ENCODE data around the gene ALS2CL. TPM values are rescaled to one million over a fixed set of nuclear protein-coding genes. Genes with fewer than 3 reads are reported as not detected.

ALS2CL gene
- total and polyA plus RNA-seq, 2 experiments from 2014 or later, result 3.4 to 11.8 TPM

DNA sequence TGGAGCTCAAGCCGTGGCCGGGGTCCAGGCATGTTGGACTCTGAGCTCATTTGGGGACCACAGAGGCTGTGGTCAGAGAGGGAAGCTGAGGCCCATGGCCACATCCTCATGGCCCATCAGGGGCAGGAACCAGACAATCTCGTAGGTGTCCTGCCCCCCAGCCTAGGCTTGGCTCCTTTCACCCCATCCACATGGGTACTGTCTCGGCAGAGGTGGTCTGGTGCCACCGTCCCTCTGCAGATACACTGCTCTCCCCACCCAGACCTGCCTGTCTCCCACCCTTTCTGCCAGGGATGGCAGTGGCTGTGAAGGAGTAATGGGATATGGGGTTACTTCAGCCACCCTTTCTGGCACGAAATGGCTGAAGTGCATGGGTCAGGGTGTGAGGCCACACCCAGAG, 16.2 kb upstream of the ALS2CL start:
- peaks cover 10% of the 10 kb centered on the region; the same call in 2 of the 3 replicates for H3K4me1 Mint-ChIP-seq
- H3K9me3 Mint-ChIP-seq, result no peaks in the 10 kb centered on the region
- H2AFZ ChIP-seq, result no peak overlapping the region
- no peaks in the 10 kb centered on the region for H3K79me2 ChIP-seq (replicated peaks; ENCODE audit: insufficient read depth)
- H3K36me3 Mint-ChIP-seq (ENCODE audit: low read depth), result no peaks in the 10 kb centered on the region
- H3K36me3 ChIP-seq (ENCODE audit: insufficient read depth), result no peaks in the 10 kb centered on the region
- ATAC-seq (no peak), DNase-seq (ENCODE audit: low spot score) (no peak)
- no peaks in the 10 kb centered on the region for H3K27me3 ChIP-seq (ENCODE audit: insufficient read depth)
- no peaks in the 10 kb centered on the region; the same call in 1 of the 2 replicates for H3K4me1 ChIP-seq (ENCODE audit: insufficient read depth)
- no peak overlapping the region for H3K27ac ChIP-seq (ENCODE audit: low read depth)
- no peaks in the 10 kb centered on the region for H3F3A ChIP-seq (replicated peaks; ENCODE audit: low read depth)
- no peak for TF ChIP-seq ZNF114 (CRISPR knock-in tag; IDR thresholded peaks at IDR 0.05)
- no peak for TF ChIP-seq EZH2 (IDR thresholded peaks at IDR 0.05; ENCODE audit: low read depth, unreplicated experiment)
- no peak for TF ChIP-seq STAT1 (IDR thresholded peaks at IDR 0.05; ENCODE audit: unreplicated experiment)
- no peak for TF ChIP-seq JUNB (IDR thresholded peaks at IDR 0.05; ENCODE audit: unreplicated experiment)
- TF ChIP-seq, protein P1, sequence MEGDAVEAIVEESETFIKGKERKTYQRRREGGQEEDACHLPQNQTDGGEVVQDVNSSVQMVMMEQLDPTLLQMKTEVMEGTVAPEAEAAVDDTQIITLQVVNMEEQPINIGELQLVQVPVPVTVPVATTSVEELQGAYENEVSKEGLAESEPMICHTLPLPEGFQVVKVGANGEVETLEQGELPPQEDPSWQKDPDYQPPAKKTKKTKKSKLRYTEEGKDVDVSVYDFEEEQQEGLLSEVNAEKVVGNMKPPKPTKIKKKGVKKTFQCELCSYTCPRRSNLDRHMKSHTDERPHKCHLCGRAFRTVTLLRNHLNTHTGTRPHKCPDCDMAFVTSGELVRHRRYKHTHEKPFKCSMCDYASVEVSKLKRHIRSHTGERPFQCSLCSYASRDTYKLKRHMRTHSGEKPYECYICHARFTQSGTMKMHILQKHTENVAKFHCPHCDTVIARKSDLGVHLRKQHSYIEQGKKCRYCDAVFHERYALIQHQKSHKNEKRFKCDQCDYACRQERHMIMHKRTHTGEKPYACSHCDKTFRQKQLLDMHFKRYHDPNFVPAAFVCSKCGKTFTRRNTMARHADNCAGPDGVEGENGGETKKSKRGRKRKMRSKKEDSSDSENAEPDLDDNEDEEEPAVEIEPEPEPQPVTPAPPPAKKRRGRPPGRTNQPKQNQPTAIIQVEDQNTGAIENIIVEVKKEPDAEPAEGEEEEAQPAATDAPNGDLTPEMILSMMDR (conservative IDR thresholded peaks at IDR 0.05; ENCODE audit: low read depth in 2 of 2), result no peak
- no peak for TF ChIP-seq CREB1 (CRISPR knock-in tag; IDR thresholded peaks at IDR 0.05; ENCODE audit: low read depth)
- TF ChIP-seq EZH2phosphoT487 (IDR thresholded peaks at IDR 0.05; ENCODE audit: unreplicated experiment), result no peak
- no peak for TF ChIP-seq ZNF331 (CRISPR knock-in tag; IDR thresholded peaks at IDR 0.05; ENCODE audit: low read depth)
- no peak for TF ChIP-seq NANOG (IDR thresholded peaks at IDR 0.05; ENCODE audit: borderline replicate concordance)
- no peak overlapping the region for H3K4me3 ChIP-seq
- peaks cover 8% of the 10 kb centered on the region for H3K27me3 Mint-ChIP-seq (ENCODE audit: insufficient read depth, low read depth, poor library complexity)
- no peaks in the 10 kb centered on the region for H4K20me1 ChIP-seq (replicated peaks; ENCODE audit: insufficient read depth)
- H3K4me3 Mint-ChIP-seq, result no peak overlapping the region
- no peak overlapping the region for H3K27ac Mint-ChIP-seq
- no peak overlapping the region for H3K4me2 ChIP-seq
- H3K9me2 ChIP-seq (ENCODE audit: insufficient read depth), result no peaks in the 10 kb centered on the region

DNA sequence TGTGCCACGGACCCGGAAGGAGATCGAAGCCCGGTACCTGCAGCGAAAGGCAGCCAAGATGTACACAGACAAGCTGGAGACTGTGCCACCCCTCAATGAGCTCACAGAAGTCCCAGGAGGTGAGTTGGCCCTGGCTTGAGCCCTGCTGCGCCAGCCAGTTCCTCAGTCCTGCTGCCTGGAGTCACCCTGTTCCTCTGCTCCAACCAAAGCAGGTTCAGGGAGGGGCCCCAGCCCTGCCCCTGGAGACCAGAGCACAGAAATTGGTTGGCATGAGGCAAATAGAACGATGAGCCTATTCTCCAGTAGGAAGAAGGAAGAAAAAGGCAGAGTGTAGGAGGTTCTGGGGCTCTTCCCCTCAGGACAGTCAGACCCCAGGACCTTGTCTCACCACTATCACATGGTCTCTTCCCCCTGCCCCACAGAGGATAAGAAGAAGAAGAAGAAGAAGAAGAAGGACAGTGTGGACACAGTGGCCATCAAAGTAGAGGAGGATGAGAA, 15.7 kb upstream of the ALS2CL start:
- Histone ChIP-seq H3K79me2 (replicated peaks; ENCODE audit: insufficient read depth) (no peaks in the 10 kb centered on the region), H3F3A (replicated peaks; ENCODE audit: low read depth) (no peaks in the 10 kb centered on the region), H4K20me1 (replicated peaks; ENCODE audit: insufficient read depth) (no peaks in the 10 kb centered on the region), H3K9me2 (ENCODE audit: insufficient read depth) (no peaks in the 10 kb centered on the region), H3K27ac (ENCODE audit: low read depth) (no peak overlapping the region), H3K4me1 (ENCODE audit: insufficient read depth) (no peaks in the 10 kb centered on the region; the same call in 1 of the 2 replicates), H3K36me3 (ENCODE audit: insufficient read depth) (no peaks in the 10 kb centered on the region), H3K27me3 (ENCODE audit: insufficient read depth) (no peaks in the 10 kb centered on the region), H3K4me3 (no peak overlapping the region), H2AFZ (no peak overlapping the region), H3K4me2 (no peak overlapping the region)
- Mint-ChIP-seq H3K9me3 (no peaks in the 10 kb centered on the region), H3K36me3 (ENCODE audit: low read depth) (no peaks in the 10 kb centered on the region), H3K27ac (no peak overlapping the region), H3K4me3 (no peak overlapping the region), H3K4me1 (peaks cover 10% of the 10 kb centered on the region; the same call in 2 of the 3 replicates), H3K27me3 (ENCODE audit: insufficient read depth, low read depth, poor library complexity) (peaks cover 7% of the 10 kb centered on the region)
- no peak for DNase-seq (ENCODE audit: low spot score)
- no peak for ATAC-seq
- TF ChIP-seq EZH2 (IDR thresholded peaks at IDR 0.05; ENCODE audit: low read depth, unreplicated experiment) (no peak), JUNB (IDR thresholded peaks at IDR 0.05; ENCODE audit: unreplicated experiment) (no peak), ZNF114 (CRISPR knock-in tag; IDR thresholded peaks at IDR 0.05) (no peak), STAT1 (IDR thresholded peaks at IDR 0.05; ENCODE audit: unreplicated experiment) (no peak), CREB1 (CRISPR knock-in tag; IDR thresholded peaks at IDR 0.05; ENCODE audit: low read depth) (no peak)
- TF ChIP-seq, protein P2, sequence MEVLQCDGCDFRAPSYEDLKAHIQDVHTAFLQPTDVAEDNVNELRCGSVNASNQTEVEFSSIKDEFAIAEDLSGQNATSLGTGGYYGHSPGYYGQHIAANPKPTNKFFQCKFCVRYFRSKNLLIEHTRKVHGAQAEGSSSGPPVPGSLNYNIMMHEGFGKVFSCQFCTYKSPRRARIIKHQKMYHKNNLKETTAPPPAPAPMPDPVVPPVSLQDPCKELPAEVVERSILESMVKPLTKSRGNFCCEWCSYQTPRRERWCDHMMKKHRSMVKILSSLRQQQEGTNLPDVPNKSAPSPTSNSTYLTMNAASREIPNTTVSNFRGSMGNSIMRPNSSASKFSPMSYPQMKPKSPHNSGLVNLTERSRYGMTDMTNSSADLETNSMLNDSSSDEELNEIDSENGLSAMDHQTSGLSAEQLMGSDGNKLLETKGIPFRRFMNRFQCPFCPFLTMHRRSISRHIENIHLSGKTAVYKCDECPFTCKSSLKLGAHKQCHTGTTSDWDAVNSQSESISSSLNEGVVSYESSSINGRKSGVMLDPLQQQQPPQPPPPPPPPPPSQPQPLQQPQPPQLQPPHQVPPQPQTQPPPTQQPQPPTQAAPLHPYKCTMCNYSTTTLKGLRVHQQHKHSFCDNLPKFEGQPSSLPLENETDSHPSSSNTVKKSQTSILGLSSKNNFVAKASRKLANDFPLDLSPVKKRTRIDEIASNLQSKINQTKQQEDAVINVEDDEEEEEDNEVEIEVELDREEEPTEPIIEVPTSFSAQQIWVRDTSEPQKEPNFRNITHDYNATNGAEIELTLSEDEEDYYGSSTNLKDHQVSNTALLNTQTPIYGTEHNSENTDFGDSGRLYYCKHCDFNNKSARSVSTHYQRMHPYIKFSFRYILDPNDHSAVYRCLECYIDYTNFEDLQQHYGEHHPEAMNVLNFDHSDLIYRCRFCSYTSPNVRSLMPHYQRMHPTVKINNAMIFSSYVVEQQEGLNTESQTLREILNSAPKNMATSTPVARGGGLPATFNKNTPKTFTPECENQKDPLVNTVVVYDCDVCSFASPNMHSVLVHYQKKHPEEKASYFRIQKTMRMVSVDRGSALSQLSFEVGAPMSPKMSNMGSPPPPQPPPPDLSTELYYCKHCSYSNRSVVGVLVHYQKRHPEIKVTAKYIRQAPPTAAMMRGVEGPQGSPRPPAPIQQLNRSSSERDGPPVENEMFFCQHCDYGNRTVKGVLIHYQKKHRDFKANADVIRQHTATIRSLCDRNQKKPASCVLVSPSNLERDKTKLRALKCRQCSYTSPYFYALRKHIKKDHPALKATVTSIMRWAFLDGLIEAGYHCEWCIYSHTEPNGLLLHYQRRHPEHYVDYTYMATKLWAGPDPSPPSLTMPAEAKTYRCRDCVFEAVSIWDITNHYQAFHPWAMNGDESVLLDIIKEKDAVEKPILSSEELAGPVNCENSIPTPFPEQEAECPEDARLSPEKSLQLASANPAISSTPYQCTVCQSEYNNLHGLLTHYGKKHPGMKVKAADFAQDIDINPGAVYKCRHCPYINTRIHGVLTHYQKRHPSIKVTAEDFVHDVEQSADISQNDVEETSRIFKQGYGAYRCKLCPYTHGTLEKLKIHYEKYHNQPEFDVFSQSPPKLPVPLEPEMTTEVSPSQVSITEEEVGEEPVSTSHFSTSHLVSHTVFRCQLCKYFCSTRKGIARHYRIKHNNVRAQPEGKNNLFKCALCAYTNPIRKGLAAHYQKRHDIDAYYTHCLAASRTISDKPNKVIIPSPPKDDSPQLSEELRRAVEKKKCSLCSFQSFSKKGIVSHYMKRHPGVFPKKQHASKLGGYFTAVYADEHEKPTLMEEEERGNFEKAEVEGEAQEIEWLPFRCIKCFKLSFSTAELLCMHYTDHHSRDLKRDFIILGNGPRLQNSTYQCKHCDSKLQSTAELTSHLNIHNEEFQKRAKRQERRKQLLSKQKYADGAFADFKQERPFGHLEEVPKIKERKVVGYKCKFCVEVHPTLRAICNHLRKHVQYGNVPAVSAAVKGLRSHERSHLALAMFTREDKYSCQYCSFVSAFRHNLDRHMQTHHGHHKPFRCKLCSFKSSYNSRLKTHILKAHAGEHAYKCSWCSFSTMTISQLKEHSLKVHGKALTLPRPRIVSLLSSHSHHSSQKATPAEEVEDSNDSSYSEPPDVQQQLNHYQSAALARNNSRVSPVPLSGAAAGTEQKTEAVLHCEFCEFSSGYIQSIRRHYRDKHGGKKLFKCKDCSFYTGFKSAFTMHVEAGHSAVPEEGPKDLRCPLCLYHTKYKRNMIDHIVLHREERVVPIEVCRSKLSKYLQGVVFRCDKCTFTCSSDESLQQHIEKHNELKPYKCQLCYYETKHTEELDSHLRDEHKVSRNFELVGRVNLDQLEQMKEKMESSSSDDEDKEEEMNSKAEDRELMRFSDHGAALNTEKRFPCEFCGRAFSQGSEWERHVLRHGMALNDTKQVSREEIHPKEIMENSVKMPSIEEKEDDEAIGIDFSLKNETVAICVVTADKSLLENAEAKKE (CRISPR knock-in tag; IDR thresholded peaks at IDR 0.05), result no peak

Measured in GM23338 (cell line).